GM12872 (cell line): Measurements from ENCODE around the gene DNM3.

Experiments
- CTCF ChIP-seq: IDR thresholded peaks from 3 replicates; pipeline ENCODE4 v1.5.1; 2011; ENCODE audit warnings: low read depth, mild to moderate bottlenecking, low read length, moderate library complexity; ENCODE audit not compliant: insufficient read depth

The DNM3 gene

GRCh38 chr1:172431721-172432192 is 590.5 kb downstream of the DNM3 start:
- no peak for TF ChIP-seq CTCF

GRCh38 chr1:172442404-172442803 is 601.1 kb downstream of the DNM3 start:
- no peak for TF ChIP-seq CTCF

- no peak for TF ChIP-seq CTCF
Observed at GRCh38 chr1:172442843-172443565, 601.7 kb downstream of the DNM3 start.

GRCh38 chr1:172443666-172444453 is 602.6 kb downstream of the DNM3 start, which contains the start of gene PIGC:
Gene PIGC, minus strand, starts transcription at chr1:172444069. Its CDS starts 1,447 bp downstream, at chr1:172442622.
- peak; percentile 92 for TF ChIP-seq CTCF

GRCh38 chr1:172446547-172446946 is 605.2 kb downstream of the DNM3 start:
- TF ChIP-seq CTCF, result no peak

- no peak for TF ChIP-seq CTCF
Observed at GRCh38 chr1:172447641-172448040, 606.3 kb downstream of the DNM3 start.

GRCh38 chr1:172448995-172449584 is 607.8 kb downstream of the DNM3 start:
- no peak for TF ChIP-seq CTCF
